ENCODE data around the gene TUT1. TPM values are rescaled to one million over a fixed set of nuclear protein-coding genes. Genes with fewer than 3 reads are reported as not detected.
A peak's percentile ranks its signal among the peaks of the same experiment; 100 is the strongest.

The TUT1 gene
- total RNA-seq, 1 donor from 2014 or later, result 9.6 TPM

DNA sequence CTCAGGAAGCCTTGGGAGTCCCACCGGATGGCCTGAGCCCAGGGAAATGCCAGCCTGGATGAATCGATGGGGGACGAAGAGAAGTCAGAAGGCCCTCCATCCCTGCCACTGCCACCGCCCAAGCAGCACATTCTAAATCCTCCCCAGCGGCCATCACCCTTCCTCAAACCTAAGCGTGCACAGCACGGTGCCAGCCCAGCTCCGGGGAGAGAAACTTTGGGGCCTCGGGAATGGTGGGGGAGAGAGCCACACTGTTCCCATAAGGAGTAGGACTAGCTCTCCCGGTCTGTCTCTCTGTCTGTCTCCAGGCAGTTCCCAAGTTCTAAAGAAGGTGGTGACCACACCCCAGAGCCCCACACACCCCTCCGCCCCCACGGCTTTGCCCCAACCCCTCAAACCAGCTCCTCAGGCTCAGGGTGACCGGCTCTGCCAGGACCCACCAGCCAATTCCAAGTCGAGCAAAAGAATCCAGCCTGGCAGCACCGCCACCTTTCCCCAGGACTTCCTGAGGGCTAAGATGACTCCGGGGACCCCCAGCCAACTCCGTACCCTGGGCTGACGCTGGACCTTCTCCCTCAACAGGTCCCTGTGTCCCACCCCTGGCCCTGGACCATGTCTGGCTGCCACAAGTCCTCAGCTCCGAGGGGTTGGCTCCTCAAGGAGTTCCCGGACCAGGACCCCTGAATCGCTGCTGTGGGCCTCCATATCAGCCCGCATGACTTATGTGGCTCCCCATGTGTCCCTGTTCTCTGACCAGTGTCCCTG lies 47.5 kb downstream of the TUT1 start:
- DNase-seq (ENCODE audit: low spot score), result peak; percentile 92
- Mint-ChIP-seq H3K4me1 (ENCODE audit: low read depth) (peaks cover 78% of the 10 kb centered on the region), H3K36me3 (ENCODE audit: low read depth) (no peaks in the 10 kb centered on the region), H3K27me3 (ENCODE audit: low read depth) (no peaks in the 10 kb centered on the region), H3K27ac (ENCODE audit: unreplicated experiment) (peak overlapping the region; percentile 94), H3K9me3 (ENCODE audit: low read depth) (no peaks in the 10 kb centered on the region), H3K4me3 (ENCODE audit: unreplicated experiment) (peak overlapping the region; percentile 92)
- TF ChIP-seq, protein P1, sequence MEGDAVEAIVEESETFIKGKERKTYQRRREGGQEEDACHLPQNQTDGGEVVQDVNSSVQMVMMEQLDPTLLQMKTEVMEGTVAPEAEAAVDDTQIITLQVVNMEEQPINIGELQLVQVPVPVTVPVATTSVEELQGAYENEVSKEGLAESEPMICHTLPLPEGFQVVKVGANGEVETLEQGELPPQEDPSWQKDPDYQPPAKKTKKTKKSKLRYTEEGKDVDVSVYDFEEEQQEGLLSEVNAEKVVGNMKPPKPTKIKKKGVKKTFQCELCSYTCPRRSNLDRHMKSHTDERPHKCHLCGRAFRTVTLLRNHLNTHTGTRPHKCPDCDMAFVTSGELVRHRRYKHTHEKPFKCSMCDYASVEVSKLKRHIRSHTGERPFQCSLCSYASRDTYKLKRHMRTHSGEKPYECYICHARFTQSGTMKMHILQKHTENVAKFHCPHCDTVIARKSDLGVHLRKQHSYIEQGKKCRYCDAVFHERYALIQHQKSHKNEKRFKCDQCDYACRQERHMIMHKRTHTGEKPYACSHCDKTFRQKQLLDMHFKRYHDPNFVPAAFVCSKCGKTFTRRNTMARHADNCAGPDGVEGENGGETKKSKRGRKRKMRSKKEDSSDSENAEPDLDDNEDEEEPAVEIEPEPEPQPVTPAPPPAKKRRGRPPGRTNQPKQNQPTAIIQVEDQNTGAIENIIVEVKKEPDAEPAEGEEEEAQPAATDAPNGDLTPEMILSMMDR (IDR thresholded peaks at IDR 0.05), result no peak

DNA sequence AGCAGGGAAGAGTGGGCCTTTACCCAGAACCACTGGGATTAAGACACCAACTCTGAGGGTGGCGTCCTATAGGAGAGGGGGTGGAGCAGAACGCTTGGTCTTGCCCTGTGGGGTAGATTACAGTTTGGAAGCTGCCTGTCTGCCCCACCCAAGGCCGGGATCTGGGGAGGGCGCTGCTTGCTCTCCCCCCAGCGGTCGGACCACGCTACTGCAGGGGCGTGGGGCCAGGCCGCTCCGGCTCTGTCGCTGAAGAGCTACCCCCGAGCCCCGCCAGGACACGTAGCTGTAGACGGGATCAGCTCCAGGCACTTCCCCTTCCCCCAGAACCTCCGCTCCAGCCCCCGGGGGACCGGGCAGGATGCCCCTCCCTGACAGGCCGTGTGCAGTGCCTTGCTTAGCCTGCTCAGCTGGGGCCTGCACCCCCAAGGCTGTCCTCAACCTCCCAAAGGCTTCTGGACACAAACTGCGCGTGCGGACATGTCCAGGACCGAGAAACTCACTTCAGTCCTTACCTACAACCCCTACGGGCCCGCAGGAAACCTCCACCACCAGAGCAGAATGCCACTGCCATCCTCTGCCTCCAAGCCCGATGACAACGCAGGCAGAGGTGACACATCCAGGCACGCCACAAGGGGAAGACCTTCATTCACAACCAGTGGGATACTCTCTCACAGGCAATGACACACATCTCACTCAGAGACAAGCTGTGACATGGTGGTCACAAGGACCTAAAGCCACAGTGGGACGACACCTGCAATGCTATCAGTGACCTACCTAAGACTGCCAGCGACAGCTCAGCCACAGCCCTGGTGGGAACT lies 48.4 kb downstream of the TUT1 start:
- DNase-seq (ENCODE audit: low spot score), result no peak
- TF ChIP-seq, protein P1 (IDR thresholded peaks at IDR 0.05), result peak; percentile 99
- peaks cover 79% of the 10 kb centered on the region for H3K4me1 Mint-ChIP-seq (ENCODE audit: low read depth)
- peak overlapping the region; percentile 94 for H3K27ac Mint-ChIP-seq (ENCODE audit: unreplicated experiment)
- H3K9me3 Mint-ChIP-seq (ENCODE audit: low read depth), result no peaks in the 10 kb centered on the region
- H3K36me3 Mint-ChIP-seq (ENCODE audit: low read depth), result no peaks in the 10 kb centered on the region
- no peaks in the 10 kb centered on the region for H3K27me3 Mint-ChIP-seq (ENCODE audit: low read depth)
- peak overlapping the region; percentile 92 for H3K4me3 Mint-ChIP-seq (ENCODE audit: unreplicated experiment)

DNA sequence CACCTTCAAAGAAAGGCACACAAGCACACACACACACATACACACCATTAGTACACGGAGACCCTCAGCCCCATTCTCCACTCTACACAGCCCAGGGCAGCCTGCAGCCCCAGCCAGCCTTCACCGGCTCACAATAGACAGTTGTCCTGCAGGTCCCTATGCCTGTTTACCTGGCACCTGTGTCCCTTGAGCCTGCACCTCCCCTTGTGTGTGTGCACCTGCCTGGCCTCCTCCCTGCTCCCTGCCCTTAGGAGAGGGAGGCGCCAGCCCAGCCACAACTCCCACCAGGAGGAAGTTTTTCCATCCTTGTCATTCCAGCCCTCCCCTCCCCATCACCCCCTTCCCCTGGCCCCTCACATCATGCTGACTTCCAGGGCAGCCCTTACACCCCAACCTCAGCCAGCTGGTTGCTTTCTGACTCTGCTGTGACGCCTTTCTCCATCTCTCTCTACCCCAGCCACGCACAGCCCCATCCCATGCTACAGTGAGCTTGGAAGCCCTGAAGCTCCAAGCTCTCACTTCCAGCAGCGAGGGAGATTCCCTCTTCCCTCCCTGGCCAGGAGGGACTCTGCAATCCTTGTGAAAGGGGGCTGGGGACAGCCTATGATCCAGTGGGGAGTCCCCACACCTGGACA lies 49.1 kb downstream of the TUT1 start:
- Mint-ChIP-seq H3K9me3 (ENCODE audit: low read depth) (no peaks in the 10 kb centered on the region), H3K4me3 (ENCODE audit: unreplicated experiment) (peak overlapping the region; percentile 92), H3K4me1 (ENCODE audit: low read depth) (peaks cover 79% of the 10 kb centered on the region), H3K36me3 (ENCODE audit: low read depth) (no peaks in the 10 kb centered on the region), H3K27ac (ENCODE audit: unreplicated experiment) (peak overlapping the region; percentile 94), H3K27me3 (ENCODE audit: low read depth) (no peaks in the 10 kb centered on the region)
- DNase-seq (ENCODE audit: low spot score), result no peak
- TF ChIP-seq, protein P1 (IDR thresholded peaks at IDR 0.05), result no peak

DNA sequence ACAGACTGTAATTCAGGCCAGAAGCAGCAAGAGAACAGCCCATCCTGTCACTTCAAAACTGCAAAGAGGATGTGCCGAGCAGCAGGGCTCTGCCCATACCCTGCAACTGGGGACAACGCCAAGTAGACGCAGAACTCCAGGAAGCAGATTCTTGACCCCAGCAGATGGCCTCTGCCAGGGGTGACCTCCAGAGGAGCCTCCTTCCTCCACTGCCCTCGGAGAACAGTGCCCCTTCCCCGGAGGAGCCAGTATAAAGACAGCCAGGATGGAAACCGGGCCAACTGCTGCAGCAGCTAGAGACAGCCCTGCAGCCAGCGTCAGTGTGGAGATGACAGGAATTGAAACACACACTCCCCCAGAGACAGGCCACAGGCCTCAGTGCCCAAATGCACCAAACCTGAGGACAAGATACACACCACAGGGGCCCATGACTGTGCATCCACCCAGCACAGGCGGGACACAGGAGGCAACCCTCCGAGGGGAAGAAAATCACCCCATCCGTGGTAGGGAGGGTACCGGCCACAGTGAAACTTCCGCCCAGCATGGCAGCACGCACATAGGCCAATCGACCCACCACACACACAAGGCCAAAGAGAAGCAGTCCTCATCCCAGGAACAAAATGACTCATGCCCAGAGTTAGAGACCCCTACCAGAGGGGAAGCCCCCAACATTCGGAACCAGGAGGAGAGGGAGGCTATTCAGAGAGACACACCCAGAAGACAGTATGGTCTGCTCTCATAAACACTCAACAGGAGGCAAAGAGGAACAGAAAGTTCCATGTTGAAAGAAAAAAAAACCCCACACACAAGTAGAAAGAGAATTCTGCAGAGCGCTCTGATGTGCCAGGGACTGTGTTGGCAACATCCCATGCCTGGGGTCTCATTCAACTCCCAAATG lies 50.3 kb downstream of the TUT1 start:
- H3K4me3 Mint-ChIP-seq (ENCODE audit: unreplicated experiment), result peak overlapping the region; percentile 92
- peaks cover 4% of the 10 kb centered on the region for H3K36me3 Mint-ChIP-seq (ENCODE audit: low read depth)
- H3K4me1 Mint-ChIP-seq (ENCODE audit: low read depth), result peaks cover 83% of the 10 kb centered on the region

More for the DNA sequence above, 50.3 kb downstream of the TUT1 start:
- peak overlapping the region; percentile 94 for H3K27ac Mint-ChIP-seq (ENCODE audit: unreplicated experiment)
- no peak for DNase-seq (ENCODE audit: low spot score)
- no peaks in the 10 kb centered on the region for H3K27me3 Mint-ChIP-seq (ENCODE audit: low read depth)
- TF ChIP-seq, protein P1 (IDR thresholded peaks at IDR 0.05), result no peak
- H3K9me3 Mint-ChIP-seq (ENCODE audit: low read depth), result no peaks in the 10 kb centered on the region
